ENCODE measurements around the gene GRIN2A. TPM values are rescaled to one million over a fixed set of nuclear protein-coding genes. Genes with fewer than 3 reads are reported as not detected.

GRIN2A gene
- total and polyA plus RNA-seq, 2 donors (not counting 1 experiment from before 2014, with no cell fraction given), result 0.44 TPM; not detected in 1

DNA sequence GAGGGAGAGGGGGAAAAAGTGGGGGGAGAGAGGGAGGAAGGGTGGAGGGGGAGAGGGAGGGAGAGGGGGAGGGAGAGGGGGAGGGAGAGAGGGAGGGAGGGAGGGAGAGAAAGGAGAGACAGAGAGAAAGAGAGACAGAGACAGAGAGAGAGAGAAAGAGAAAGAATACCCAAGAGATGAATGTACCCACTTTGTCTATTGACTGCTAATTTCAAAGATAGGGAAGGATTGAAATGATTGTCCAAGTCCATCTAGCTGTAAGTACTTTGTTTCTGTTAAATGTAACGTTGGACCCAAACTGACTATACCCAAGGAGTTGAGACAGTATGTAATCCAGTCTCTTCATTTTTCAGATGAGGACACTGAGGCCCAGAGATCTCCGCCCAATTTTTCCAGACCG, 374.9 kb downstream of the GRIN2A start:
- ATAC-seq (ENCODE audit: low read depth), result no peak
- Histone ChIP-seq H3K79me2 (ENCODE audit: control insufficient read depth, insufficient read depth, low read length) (no peaks in the 10 kb centered on the region), H3K4me1 (ENCODE audit: control insufficient read depth in 2 of 2, insufficient read depth in 2 of 2, low read length in 2 of 2) (no peaks in the 10 kb centered on the region), H2AFZ (ENCODE audit: insufficient read depth, low read depth, low read length, poor library complexity, severe bottlenecking) (no peak overlapping the region), H3K4me3 (ENCODE audit: control extremely low read depth in 1 of 5, extremely low read depth in 1 of 5, insufficient read depth in 1 of 5, low read depth in 2 of 5, low read length in 4 of 5) (no peak overlapping the region), H3K27ac (ENCODE audit: low read length in 2 of 2) (no peak overlapping the region), H3K9me3 (ENCODE audit: control extremely low read depth in 1 of 3, control insufficient read depth in 2 of 3, insufficient read depth in 1 of 3, low read length in 2 of 3) (peaks cover 0 to 5% (median 0%) of the 10 kb centered on the region in 3 donors), H3K27me3 (replicated peaks in 1 of 4; ENCODE audit: control extremely low read depth in 1 of 4, control insufficient read depth in 3 of 4, insufficient read depth in 4 of 4, low read length in 3 of 4) (no peaks in the 10 kb centered on the region), H3K36me3 (replicated peaks in 1 of 2; ENCODE audit: control extremely low read depth in 1 of 2, control insufficient read depth in 1 of 2, extremely low read depth in 1 of 2, insufficient read depth in 2 of 2, low read length in 1 of 2) (no peaks in the 10 kb centered on the region), H3K9ac (ENCODE audit: low read length) (no peak overlapping the region), H3K4me2 (replicated peaks; ENCODE audit: low read depth, low read length, poor library complexity, severe bottlenecking) (no peak overlapping the region), H4K20me1 (ENCODE audit: control insufficient read depth, insufficient read depth, low read length, poor library complexity, severe bottlenecking) (no peaks in the 10 kb centered on the region)
- 100% methylated on average over 2 of the region's 3 CpGs for WGBS (ENCODE audit: insufficient coverage)
- no peak for TF ChIP-seq EZH2 (IDR thresholded peaks at IDR 0.05; ENCODE audit: borderline replicate concordance, insufficient read depth, low read depth, low read length, poor library complexity, severe bottlenecking)
- no peak for TF ChIP-seq CTCF (IDR thresholded peaks at IDR 0.05)
- Mint-ChIP-seq H3K4me1 (no peaks in the 10 kb centered on the region), H3K27ac (no peak overlapping the region), H3K9me3 (ENCODE audit: insufficient read depth) (no peaks in the 10 kb centered on the region), H3K27me3 (no peaks in the 10 kb centered on the region), H3K4me3 (no peak overlapping the region)
- ChIA-PET CTCF (no interaction called here), POLR2A (no interaction called here)
- intact Hi-C loops (cut with micrococcal nuclease), result no loop called here
- DNase-seq, result no peak

DNA sequence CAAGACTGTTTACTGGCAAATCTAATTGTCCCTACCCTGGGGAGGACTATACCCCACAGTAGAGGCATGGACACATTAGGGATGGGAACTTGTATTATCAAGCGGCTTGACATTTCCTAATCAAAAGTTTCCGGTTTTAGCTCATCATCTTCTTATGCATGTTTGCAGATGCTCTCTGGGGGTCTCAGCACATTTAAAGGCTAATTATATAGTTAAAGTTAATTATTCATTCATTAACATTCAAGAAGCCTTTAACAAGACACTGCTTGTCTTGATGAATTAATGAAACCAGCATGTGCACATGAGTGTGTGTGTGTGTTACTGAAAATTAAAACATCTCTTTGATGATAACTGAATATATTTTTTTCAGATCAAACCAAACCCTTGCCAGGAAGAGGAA, 377.1 kb downstream of the GRIN2A start:
- no peak for ATAC-seq (ENCODE audit: low read depth)
- no peaks in the 10 kb centered on the region for H4K20me1 ChIP-seq (ENCODE audit: control insufficient read depth, insufficient read depth, low read length, poor library complexity, severe bottlenecking)
- WGBS (ENCODE audit: insufficient coverage), result no CpG with 5 or more reads among the region's 2 CpGs
- H3K4me3 ChIP-seq (ENCODE audit: control extremely low read depth in 1 of 5, extremely low read depth in 1 of 5, insufficient read depth in 1 of 5, low read depth in 2 of 5, low read length in 4 of 5), result no peak overlapping the region
- POLR2A ChIA-PET, result no interaction called here
- Mint-ChIP-seq H3K4me3 (no peak overlapping the region), H3K4me1 (no peaks in the 10 kb centered on the region), H3K27ac (no peak overlapping the region), H3K9me3 (ENCODE audit: insufficient read depth) (peaks cover 5% of the 10 kb centered on the region), H3K27me3 (peaks cover 8% of the 10 kb centered on the region)
- H3K36me3 ChIP-seq (replicated peaks in 1 of 2; ENCODE audit: control extremely low read depth in 1 of 2, control insufficient read depth in 1 of 2, extremely low read depth in 1 of 2, insufficient read depth in 2 of 2, low read length in 1 of 2), result no peaks in the 10 kb centered on the region
- peaks cover 0 to 5% (median 0%) of the 10 kb centered on the region in 3 donors for H3K9me3 ChIP-seq (ENCODE audit: control extremely low read depth in 1 of 3, control insufficient read depth in 2 of 3, insufficient read depth in 1 of 3, low read length in 2 of 3)
- H3K4me1 ChIP-seq (ENCODE audit: control insufficient read depth in 2 of 2, insufficient read depth in 2 of 2, low read length in 2 of 2), result no peaks in the 10 kb centered on the region
- no peaks in the 10 kb centered on the region for H3K27me3 ChIP-seq (replicated peaks in 1 of 4; ENCODE audit: control extremely low read depth in 1 of 4, control insufficient read depth in 3 of 4, insufficient read depth in 4 of 4, low read length in 3 of 4)
- H3K27ac ChIP-seq (ENCODE audit: low read length in 2 of 2), result no peak overlapping the region
- no peak for TF ChIP-seq CTCF (IDR thresholded peaks at IDR 0.05)
- TF ChIP-seq EZH2 (IDR thresholded peaks at IDR 0.05; ENCODE audit: borderline replicate concordance, insufficient read depth, low read depth, low read length, poor library complexity, severe bottlenecking), result no peak
- no peak for DNase-seq
- CTCF ChIA-PET, result no interaction called here
- no peak overlapping the region for H3K9ac ChIP-seq (ENCODE audit: low read length)
- no peaks in the 10 kb centered on the region for H3K79me2 ChIP-seq (ENCODE audit: control insufficient read depth, insufficient read depth, low read length)
- H3K4me2 ChIP-seq (replicated peaks; ENCODE audit: low read depth, low read length, poor library complexity, severe bottlenecking), result no peak overlapping the region
- intact Hi-C loops (cut with micrococcal nuclease), result no loop called here
- no peak overlapping the region for H2AFZ ChIP-seq (ENCODE audit: insufficient read depth, low read depth, low read length, poor library complexity, severe bottlenecking)
